ENCODE data around the gene HOXD3. TPM values are rescaled to one million over a fixed set of nuclear protein-coding genes. Genes with fewer than 3 reads are reported as not detected.

Gene HOXD3
- total RNA-seq, 3 donors from 2014 or later (not counting 1 experiment from before 2014, with no cell fraction given), result not detected

DNA sequence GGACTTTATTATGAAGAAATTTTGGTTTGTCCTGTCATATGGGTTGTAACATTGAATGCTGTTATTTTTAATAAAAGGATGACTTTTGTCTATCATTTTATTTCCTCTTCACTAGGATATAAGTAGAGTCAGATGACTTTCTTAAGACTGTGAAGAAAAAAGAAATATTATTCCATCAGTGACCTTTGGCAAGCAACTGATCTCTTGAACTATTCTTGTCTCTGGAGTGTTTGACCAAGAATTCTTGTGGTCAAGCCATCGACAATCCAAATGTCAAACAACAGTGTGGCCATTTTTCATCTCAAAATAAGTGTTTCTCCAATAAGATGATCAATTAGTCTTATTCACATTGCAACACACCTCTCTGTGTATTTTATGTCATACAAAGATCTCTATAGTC lies 56.3 kb downstream of the HOXD3 start:
- H3K36me3 ChIP-seq (ENCODE audit: control insufficient read depth, insufficient read depth, low read length), result no peaks in the 10 kb centered on the region
- H3K36me3 Mint-ChIP-seq, result no peaks in the 10 kb centered on the region
- no peaks in the 10 kb centered on the region for H3K9me3 Mint-ChIP-seq
- H3K27ac ChIP-seq (ENCODE audit: low read length), result no peak overlapping the region
- H3K4me1 ChIP-seq (ENCODE audit: control insufficient read depth, insufficient read depth, low read length), result no peaks in the 10 kb centered on the region
- intact Hi-C loops (cut with micrococcal nuclease), result no loop called here
- H3K27me3 Mint-ChIP-seq (ENCODE audit: low read depth in 2 of 2), result peaks cover 13 to 34% of the 10 kb centered on the region in 2 donors
- H3K9me3 ChIP-seq (ENCODE audit: control insufficient read depth, insufficient read depth, low read length), result no peaks in the 10 kb centered on the region
- no peak overlapping the region for H3K4me3 Mint-ChIP-seq
- ATAC-seq, result no peak
- no peaks in the 10 kb centered on the region for H3K4me1 Mint-ChIP-seq
- TF ChIP-seq CTCF (IDR thresholded peaks at IDR 0.05), result no peak
- H3K4me3 ChIP-seq (ENCODE audit: low read length), result no peak overlapping the region
- 88% methylated on average over 1 of the region's 1 CpG for WGBS (ENCODE audit: insufficient coverage)
- H3K27ac Mint-ChIP-seq, result no peak overlapping the region
- H3K27me3 ChIP-seq (ENCODE audit: control insufficient read depth, insufficient read depth, low read length), result peaks cover 2% of the 10 kb centered on the region
- DNase-seq, result no peak

Other genes with a start within 250 kb of the HOXD3 start
- 10 to 100 TPM; 23.9 to 29.9 (median 29.1) TPM for gene LNPK, start 155.0 kb upstream of the HOXD3 start, total RNA-seq
- not detected for gene EVX2, start 73.3 kb upstream of the HOXD3 start, total RNA-seq
- not detected for gene HOXD13, start 64.6 kb upstream of the HOXD3 start, total RNA-seq
- gene HOXD12, start 57.5 kb upstream of the HOXD3 start, total RNA-seq, result not detected
- gene HOXD11, start 50.0 kb upstream of the HOXD3 start, total RNA-seq, result not detected
- gene HOXD10, start 40.5 kb upstream of the HOXD3 start, total RNA-seq, result not detected
- gene HOXD9, start 34.6 kb upstream of the HOXD3 start, total RNA-seq, result not detected
- gene HOXD8, start 27.6 kb upstream of the HOXD3 start, total RNA-seq, result not detected
- gene HOXD4, start 5.8 kb upstream of the HOXD3 start, total RNA-seq, result not detected
- under 1 TPM in 1 of 3 donors, not detected in 2; 0.12 TPM for gene HOXD1, start 31.4 kb downstream of the HOXD3 start, total RNA-seq
- gene MTX2, start 112.1 kb downstream of the HOXD3 start, total RNA-seq, result 1 to 10 TPM; 3.8 to 8.7 (median 7.7) TPM